K562 (cell line): ENCODE measurements around the gene HDAC7. TPM values are rescaled to one million over a fixed set of nuclear protein-coding genes. Genes with fewer than 3 reads are reported as not detected.
A peak's percentile ranks its signal among the peaks of the same experiment; 100 is the strongest.

Experiments used
- ATAC-seq: fragments of 200-7000 bp; cut with Tn5 transposase; 3 replicates; pipeline ENCODE4 v1.9.1; 2020; ENCODE audit warnings: moderate library complexity
- BruUV-seq: library from RNA; stranded (reverse); fragments of 400-500 nt; replicated peaks from 2 replicates; lab custom pipeline; 2021; lab: Mats Ljungman, UMichigan
- CTCF ChIA-PET: fragments of 300-600 bp; formaldehyde crosslinking; extraction: SDS; loops from one replicate; lab custom pipeline; 2021; ENCODE audit warnings: low intra/inter-chr PET ratio; lab: Yijun Ruan, JAX
- POLR2A ChIA-PET: fragments of 300-600, 350-650 bp; sonication (Branson Sonifier 250); formaldehyde crosslinking; extraction: SDS; loops from one replicate; lab custom pipeline; 2021; ENCODE audit warnings: antibody characterized with exemption, inconsistent platforms; lab: Yijun Ruan, JAX
- DNase-seq, 4 experiments: peaks; one replicate each; pipeline versions ENCODE4 v3.0.0 to v3.0.0-alpha.2; 2011 to 2018; ENCODE audit warnings: low spot score in 3 of 4, mixed read lengths in 3 of 4; ENCODE audit errors: extremely low read depth in 1 of 4
- FAIRE-seq: peaks from 2 replicates; lab custom pipeline; 2011; peaks lifted over from hg19 to GRCh38; lab: Jason Lieb, UNC
- H2AFZ ChIP-seq: 2 replicates; pipeline ENCODE4 v1.6.0; 2011; ENCODE audit warnings: low read depth, low read length, control low read depth, inconsistent platforms
- H3K27ac ChIP-seq: fragments of 200-600 bp; 3 replicates; pipeline ENCODE4 v1.8.0; 2011; ENCODE audit warnings: low read depth, mild to moderate bottlenecking, control low read depth, inconsistent platforms, low read length, moderate library complexity, mixed read lengths; ENCODE audit errors: extremely low read depth
- H3K27me3 ChIP-seq, 2 experiments: fragments of 300-600 bp in 1 of 2; 2 replicates in 1 of 2; 3 replicates in 1 of 2; pipeline versions ENCODE4 v1.6.0 to v1.8.0; 2011; ENCODE audit warnings: inconsistent platforms in 2 of 2, low read length in 2 of 2, mild to moderate bottlenecking in 1 of 2, mixed read lengths in 1 of 2, moderate library complexity in 1 of 2; ENCODE audit not compliant: control insufficient read depth in 2 of 2, insufficient read depth in 2 of 2
- H3K36me3 ChIP-seq: fragments of 300-600 bp; 3 replicates; pipeline ENCODE4 v1.8.0; 2011; ENCODE audit warnings: mild to moderate bottlenecking, low read length, inconsistent platforms; ENCODE audit not compliant: control insufficient read depth, insufficient read depth
- H3K4me1 ChIP-seq, 2 experiments: fragments of 200-600 bp in 1 of 2; replicated peaks in 1 of 2; 2 replicates in 1 of 2; 3 replicates in 1 of 2; pipeline versions ENCODE4 v1.5.1 to v1.8.0; 2011; ENCODE audit warnings: inconsistent platforms in 2 of 2, low read length in 2 of 2, mild to moderate bottlenecking in 1 of 2, mixed read lengths in 1 of 2, moderate library complexity in 1 of 2; ENCODE audit not compliant: control insufficient read depth in 2 of 2, insufficient read depth in 2 of 2
- H3K4me2 ChIP-seq: 2 replicates; pipeline ENCODE4 v1.6.1; 2011; ENCODE audit warnings: low read length, control low read depth, inconsistent platforms, mixed read lengths; ENCODE audit not compliant: insufficient read depth
- H3K4me3 ChIP-seq: fragments of 200-600 bp; sonication (generic), shearing (Covaris generic); 2 replicates; pipeline ENCODE4 v1.5.1; 2016; ENCODE audit warnings: control low read depth, inconsistent platforms
- H3K79me2 ChIP-seq: fragments of 200-600 bp; 3 replicates; pipeline ENCODE4 v1.8.0; 2011; ENCODE audit warnings: low read length, inconsistent platforms; ENCODE audit not compliant: control insufficient read depth, insufficient read depth
- H3K9ac ChIP-seq, 2 experiments: 2 replicates each; pipeline versions ENCODE4 v1.6.0 to v1.6.1; 2011; ENCODE audit warnings: low read depth in 2 of 2, low read length in 2 of 2, control low read depth in 1 of 2, inconsistent platforms in 1 of 2, mild to moderate bottlenecking in 1 of 2, mixed read lengths in 1 of 2; ENCODE audit not compliant: insufficient read depth in 1 of 2
- H3K9me1 ChIP-seq: one replicate; pipeline ENCODE4 v1.6.0; 2011; ENCODE audit warnings: inconsistent platforms, mild to moderate bottlenecking, low read length, moderate library complexity; ENCODE audit not compliant: control insufficient read depth, insufficient read depth
- H3K9me3 ChIP-seq: replicated peaks from 2 replicates; pipeline ENCODE4 v1.5.1; 2011; ENCODE audit warnings: low read depth, low read length, inconsistent platforms; ENCODE audit not compliant: control insufficient read depth, insufficient read depth
- H4K20me1 ChIP-seq: replicated peaks from 2 replicates; pipeline ENCODE4 v1.6.1; 2011; ENCODE audit warnings: low read length, inconsistent platforms, mixed read lengths; ENCODE audit not compliant: control insufficient read depth, insufficient read depth
- CEBPB ChIP-seq: fragments of 450-650 bp; IDR thresholded peaks from 2 replicates; pipeline ENCODE4 v1.6.1; 2016; ENCODE audit warnings: missing genetic modification characterization, missing compliant biosample characterization
- CUX1 ChIP-seq: fragments of 200-800 bp; sonication (Bioruptor generic); IDR thresholded peaks from 2 replicates; pipeline ENCODE4 v1.6.1; 2016; ENCODE audit warnings: missing genetic modification characterization, missing compliant biosample characterization
- HNRNPK ChIP-seq: fragments of 200-400 bp; formaldehyde crosslinking; IDR thresholded peaks from one replicate; pipeline ENCODE4 v1.6.1; 2018; ENCODE audit warnings: mild to moderate bottlenecking, low read depth, low read length; ENCODE audit not compliant: poor library complexity, severe bottlenecking
- NELFE ChIP-seq: IDR thresholded peaks from 2 replicates; pipeline ENCODE4 v1.6.1; 2011; ENCODE audit warnings: mild to moderate bottlenecking; ENCODE audit not compliant: insufficient read depth, insufficient read length
- RBFOX2 ChIP-seq: fragments of 200-400 bp; formaldehyde crosslinking; IDR thresholded peaks from 2 replicates; pipeline ENCODE4 v1.6.1; 2017; ENCODE audit warnings: low read depth, mild to moderate bottlenecking, low read length, moderate library complexity
- RBM39 ChIP-seq: fragments of 200-400 bp; formaldehyde crosslinking; optimal IDR thresholded peaks from 2 replicates; pipeline ENCODE3; 2018; ENCODE audit warnings: low read depth, low read length
- SREBF1 ChIP-seq: fragments of 150-350 bp; IDR thresholded peaks from 2 replicates; pipeline ENCODE4 v1.6.1; 2014; ENCODE audit warnings: antibody characterized with exemption, low read depth, low read length, borderline replicate concordance
- TEAD2 ChIP-seq: fragments of 450-650 bp; IDR thresholded peaks from 2 replicates; pipeline ENCODE4 v1.6.1; 2016; ENCODE audit warnings: missing genetic modification characterization, control low read depth, missing compliant biosample characterization
- TFAM ChIP-seq: fragments of 250-450 bp; sonication (Bioruptor Pico); conservative IDR thresholded peaks from 2 replicates; pipeline ENCODE4 v1.5.0; 2021; ENCODE audit warnings: mild to moderate bottlenecking, moderate library complexity
- YBX1 ChIP-seq: fragments of 450-650 bp; IDR thresholded peaks from 2 replicates; pipeline ENCODE4 v1.7.1; 2016; ENCODE audit warnings: mild to moderate bottlenecking
- ZBTB7A ChIP-seq: IDR thresholded peaks from 2 replicates; pipeline ENCODE4 v1.6.1; 2011; ENCODE audit warnings: low read depth, mild to moderate bottlenecking, low read length, moderate library complexity, borderline replicate concordance; ENCODE audit not compliant: control insufficient read depth
- ZKSCAN1 ChIP-seq: fragments of 150-350 bp; IDR thresholded peaks from 2 replicates; pipeline ENCODE4 v1.6.1; 2016; ENCODE audit warnings: low read depth, low read length
- ZNF41 ChIP-seq: fragments of 250-450 bp; sonication (Bioruptor Pico); conservative IDR thresholded peaks from 2 replicates; pipeline ENCODE4 v1.4.0; 2020; ENCODE audit warnings: mild to moderate bottlenecking
- ZNF77 ChIP-seq: fragments of 250-450 bp; sonication (Bioruptor Pico); IDR thresholded peaks from 2 replicates; pipeline ENCODE4 v1.5.0; 2020
- WGBS: fragments of 100-300 bp; shearing (Covaris generic); methylation state at CpG from one replicate; pipeline ENCODE4 v1.1.6; 2016; ENCODE audit warnings: low coverage, mixed read lengths; ENCODE audit not compliant: insufficient coverage; ENCODE audit errors: missing lambda C conversion rate; 5-methylcytosine and 5-hydroxymethylcytosine counted together
- in situ Hi-C: fragments of 300-500 bp; cut with MboI; formaldehyde crosslinking; loops from 4 replicates; pipeline ENCODE4 v1.15.0; 2018; ENCODE audit warnings: inconsistent platforms, mixed read lengths
- intact Hi-C: fragments of 100-400 bp; cut with micrococcal nuclease; formaldehyde crosslinking; loops from 2 replicates; pipeline ENCODE4 v1.14.2; 2022
- polyA plus RNA-seq, 8 experiments: library from polyadenylated mRNA; depleted of rRNA in 4 of 8; stranded (reverse) in 5 of 8; unstranded in 3 of 8; fragments of >200 nt; fragmentation: Nextera tagmentation in 2 of 8; fragmentation: Illumina TruSeq in 1 of 8; extraction: Ambion mirVana in 2 of 8; extraction: Trizol in 1 of 8; gene quantifications; 2 replicates each; pipeline versions ENCODE4 v1.2.1 to v1.2.3, GENCODE V29; 2011 to 2014; ENCODE audit warnings: inconsistent platforms in 1 of 8, missing spikeins in 1 of 8
- total RNA-seq, 7 experiments: library from RNA; depleted of rRNA in 6 of 7; stranded (reverse); fragments of >200 nt in 6 of 7; fragmentation: Illumina TruSeq in 2 of 7; extraction: Trizol in 2 of 7; gene quantifications; 2 replicates each; pipeline versions ENCODE4 v1.2.1 to v1.2.3, GENCODE V29; 2011 to 2021; ENCODE audit warnings: low replicate concordance in 1 of 7

Gene HDAC7
- total and polyA plus RNA-seq, 9 of the 15 experiments (the other 6 are each of a cell fraction or from before 2014, with no cell fraction given), result 2.5 to 129 (median 31.1) TPM

- Histone ChIP-seq H3K4me3 (no peak overlapping the region), H4K20me1 (peaks cover 13% of the 10 kb centered on the region; the same call in 1 of the 2 replicates), H3K79me2 (peaks cover 72% of the 10 kb centered on the region), H3K9me1 (peaks cover 5% of the 10 kb centered on the region), H3K27ac (peak overlapping the region; percentile 92), H3K27me3 (no peaks in the 10 kb centered on the region), H3K4me1 (peaks cover 49 to 71% of the 10 kb centered on the region in 2 experiments), H3K36me3 (peaks cover 44% of the 10 kb centered on the region; the same call in 2 of the 3 replicates), H3K9me3 (no peaks in the 10 kb centered on the region), H3K9ac (peak overlapping the region; percentile 83 to 84; a peak in 3 of 4 replicates), H3K4me2 (peak overlapping the region; percentile 94), H2AFZ (no peak overlapping the region)
- ATAC-seq, result peak; percentile 2; the same call in 1 of the 3 replicates
- intact Hi-C loops (no loop called here), in situ Hi-C loops (loop anchor here (10.0 kb wide), 1 partner anchor 63 kb away; no protein-coding TSS in a partner anchor)
- BruUV-seq, result no TSS peak
- peak; percentile 81 for FAIRE-seq
- ChIA-PET CTCF (interaction anchor here (0.6 to 4.5 kb wide), 6 partner anchors 11 to 181 kb away, joined by 3 to 42 read pairs (median 4); no protein-coding TSS in a partner anchor), POLR2A (interaction anchor here (0.6 to 5.4 kb wide), 15 partner anchors 9 to 62 kb away, joined by 3 to 38 read pairs (median 4); partner anchors contain the start of gene RAPGEF3)
- 28% methylated on average over 8 of the region's 9 CpGs for WGBS
- DNase-seq, result peak in 3 of 4 experiments; percentile 45 to 89 (median 75)
- TF ChIP-seq CEBPB (tag) (no peak), RBM39 (no peak), ZNF77 (CRISPR knock-in tag) (no peak), RBFOX2 (peak; percentile 34; the same call in 1 of the 2 replicates), SREBF1 (no peak), HNRNPK (no peak), YBX1 (no peak), ZKSCAN1 (no peak), NELFE (no peak), ZNF41 (no peak), TEAD2 (tag) (no peak), CUX1 (CRISPR knock-in tag) (no peak), ZBTB7A (no peak), TFAM (CRISPR knock-in tag) (no peak)
Measured at GRCh38 chr12:47777741-47778558, 41.8 kb downstream of the HDAC7 start.
